Measurements from ENCODE around the gene RAB3IL1.
"Not testable (repeated sequence)": the region's sequence is repeated elsewhere in the genome, so short reads cannot be mapped to it uniquely, and the experiment has no call there.

The RAB3IL1 gene

GRCh38 chr11:61883947-61884346 lies 33.4 kb downstream of the RAB3IL1 start:
- no peak for DNase-seq

DNA sequence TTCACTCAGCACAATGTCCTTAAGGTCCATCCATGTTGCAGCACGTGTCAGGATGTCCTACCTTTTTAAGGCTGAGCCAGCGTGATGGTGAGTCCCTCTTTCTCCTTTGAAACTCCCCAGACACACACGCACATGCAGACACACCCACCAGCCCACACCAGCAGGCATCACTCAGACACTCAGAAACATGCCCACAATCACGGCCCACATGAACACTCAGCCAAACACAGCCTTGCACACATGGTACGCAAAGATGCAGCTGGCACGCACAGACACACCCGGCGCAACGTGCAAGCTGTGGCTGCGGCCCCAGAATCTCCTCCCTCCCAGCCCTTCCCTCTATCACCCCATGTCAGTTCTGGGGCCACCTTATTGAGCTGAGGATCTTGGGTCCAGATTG lies 34.0 kb downstream of the RAB3IL1 start:
- no peak for DNase-seq

DNA sequence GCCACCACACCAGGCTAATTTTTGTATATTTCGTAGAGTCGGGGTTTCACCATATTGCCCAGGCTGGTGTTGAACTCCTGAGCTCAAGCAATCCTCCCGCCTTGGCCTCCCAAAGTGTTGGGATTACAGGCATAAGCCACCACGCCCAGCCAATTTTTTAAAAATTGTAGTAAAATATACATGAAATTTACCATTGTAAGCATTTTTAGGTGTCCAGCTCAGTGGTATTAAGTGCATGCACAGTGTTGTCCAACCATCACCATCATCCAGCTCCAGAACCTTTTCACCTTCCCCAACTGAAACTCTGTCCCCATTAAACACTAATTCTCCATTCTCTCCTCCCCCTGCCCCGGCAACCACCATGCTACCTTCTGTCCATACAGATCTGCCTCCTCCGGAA lies 34.5 kb downstream of the RAB3IL1 start:
- DNase-seq: no peak

- DNase-seq: not testable (repeated sequence)
Observed at GRCh38 chr11:61882267-61882666, 35.1 kb downstream of the RAB3IL1 start.

DNA sequence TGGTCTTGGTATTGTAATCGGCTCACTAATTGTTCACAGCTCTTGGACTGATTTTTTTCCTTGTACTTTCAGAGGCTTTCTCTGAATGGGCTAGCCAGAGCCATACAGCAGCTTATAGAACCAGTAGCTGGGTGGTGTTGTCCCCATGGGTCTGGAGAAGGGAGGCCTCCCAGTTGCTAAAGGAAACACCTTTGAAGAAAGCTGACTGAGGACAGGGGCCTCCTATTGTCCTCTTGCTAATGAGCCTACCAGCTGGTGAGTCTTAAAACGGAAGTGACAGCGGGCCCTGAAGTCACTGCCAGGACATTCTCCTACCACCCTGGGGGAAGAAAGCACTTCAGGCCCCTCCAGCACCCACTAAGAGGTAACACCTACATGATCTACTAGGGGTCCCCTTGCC lies 36.0 kb downstream of the RAB3IL1 start:
- no peak for DNase-seq

DNA sequence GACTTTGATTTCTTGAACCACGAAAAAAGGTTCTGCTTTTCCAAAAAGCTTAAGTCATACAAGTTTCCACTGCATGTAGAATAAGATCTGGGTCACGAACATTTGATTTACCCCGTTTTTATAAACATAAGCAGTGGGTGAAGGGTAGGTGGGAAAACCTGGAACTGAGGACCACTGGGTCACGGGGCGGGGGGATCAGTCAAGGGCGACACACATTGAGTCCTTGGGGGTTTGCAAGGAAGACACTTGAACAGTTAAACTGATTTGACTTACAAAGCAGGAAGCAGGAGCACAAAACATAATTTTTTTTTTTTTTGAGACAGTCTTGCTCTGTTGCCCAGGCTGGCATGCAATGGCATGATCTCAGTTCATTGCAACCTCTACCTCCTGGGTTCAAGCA lies 36.9 kb downstream of the RAB3IL1 start:
- no peak for DNase-seq

- no peak for DNase-seq
Observed at GRCh38 chr11:61880031-61880430, 37.3 kb downstream of the RAB3IL1 start.

- no peak for DNase-seq
Observed at GRCh38 chr11:61879152-61879551, 38.2 kb downstream of the RAB3IL1 start.

DNA sequence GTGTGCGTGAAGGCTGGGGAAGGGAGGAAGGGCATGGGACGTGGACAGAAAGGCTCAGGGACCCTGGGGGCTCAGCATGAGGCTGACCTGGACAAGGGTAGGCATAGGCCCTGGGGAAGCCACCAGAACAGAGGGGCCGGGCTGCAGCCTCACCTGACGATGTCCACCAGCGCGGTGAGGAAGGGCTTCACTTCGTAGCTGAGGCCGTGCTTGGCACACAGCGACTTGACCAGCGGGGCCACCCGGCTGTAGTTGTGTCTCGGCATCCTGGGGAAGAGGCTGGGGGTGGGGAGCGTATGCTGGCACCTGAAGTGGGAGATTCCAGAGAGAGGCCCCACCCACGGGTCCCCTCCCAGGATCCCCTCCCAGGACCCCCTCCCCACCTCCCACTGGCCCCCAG lies 41.7 kb downstream of the RAB3IL1 start:
- DNase-seq: no peak

DNA sequence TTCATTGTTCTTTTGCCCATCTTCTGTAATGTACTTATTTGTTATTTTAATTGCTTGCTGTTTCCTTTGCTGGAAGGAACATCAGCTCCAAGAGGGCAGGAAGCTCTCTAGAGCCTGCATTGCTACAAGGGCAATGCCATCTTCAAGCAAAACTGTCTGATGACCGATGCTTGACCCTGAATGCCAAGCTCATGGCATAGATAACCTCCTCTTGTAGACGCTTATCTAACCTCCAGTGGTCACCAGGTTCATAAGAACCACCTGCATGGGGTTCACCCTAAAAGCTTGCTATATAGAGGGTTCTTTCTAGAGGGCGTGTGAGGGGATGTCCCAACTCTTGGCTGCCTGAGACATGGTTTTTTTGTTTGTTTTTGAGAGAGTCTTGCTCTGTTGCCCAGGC lies 42.5 kb downstream of the RAB3IL1 start:
- no peak for DNase-seq

- DNase-seq: no peak
Observed at GRCh38 chr11:61874377-61874809, 43.0 kb downstream of the RAB3IL1 start.

DNA sequence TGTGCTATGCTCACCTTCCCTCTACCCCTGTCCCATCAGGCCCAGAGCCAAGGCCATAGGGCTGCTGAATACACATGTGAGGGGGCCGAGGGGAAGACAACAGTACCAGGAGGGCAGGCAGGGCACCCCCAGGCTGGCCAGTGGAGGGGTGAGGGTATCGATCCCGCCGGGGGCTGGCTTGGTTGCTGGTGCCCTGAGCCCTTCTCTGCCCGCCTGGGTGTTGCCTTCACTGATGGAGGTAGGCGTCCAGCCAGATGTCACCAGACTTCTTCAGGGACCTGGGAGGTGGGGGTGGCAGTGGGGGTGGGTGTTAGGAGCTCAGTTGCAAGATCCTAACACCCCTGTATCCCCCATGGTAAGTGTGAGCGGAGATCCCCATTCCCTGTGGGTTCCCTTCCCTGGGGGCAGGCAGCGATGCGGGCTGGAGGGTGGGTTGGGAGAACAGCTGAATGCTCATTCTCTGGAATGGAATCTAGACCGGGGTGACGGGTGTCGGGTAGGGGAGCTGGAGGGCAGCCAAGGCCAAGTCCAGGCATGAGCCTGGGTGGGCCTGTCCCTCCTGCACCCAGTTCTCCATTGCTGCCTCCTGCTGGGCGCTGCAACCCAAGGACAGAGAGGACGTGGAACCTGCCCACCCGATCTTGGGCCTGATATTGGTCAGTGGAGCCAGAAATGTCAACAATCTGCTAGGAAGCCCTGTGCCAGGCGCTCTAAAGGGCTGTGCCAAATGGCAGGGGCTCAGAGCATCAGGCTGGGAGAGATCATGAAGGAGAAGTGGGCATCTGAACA lies 43.6 kb downstream of the RAB3IL1 start:
- DNase-seq: peak; percentile 45

DNA sequence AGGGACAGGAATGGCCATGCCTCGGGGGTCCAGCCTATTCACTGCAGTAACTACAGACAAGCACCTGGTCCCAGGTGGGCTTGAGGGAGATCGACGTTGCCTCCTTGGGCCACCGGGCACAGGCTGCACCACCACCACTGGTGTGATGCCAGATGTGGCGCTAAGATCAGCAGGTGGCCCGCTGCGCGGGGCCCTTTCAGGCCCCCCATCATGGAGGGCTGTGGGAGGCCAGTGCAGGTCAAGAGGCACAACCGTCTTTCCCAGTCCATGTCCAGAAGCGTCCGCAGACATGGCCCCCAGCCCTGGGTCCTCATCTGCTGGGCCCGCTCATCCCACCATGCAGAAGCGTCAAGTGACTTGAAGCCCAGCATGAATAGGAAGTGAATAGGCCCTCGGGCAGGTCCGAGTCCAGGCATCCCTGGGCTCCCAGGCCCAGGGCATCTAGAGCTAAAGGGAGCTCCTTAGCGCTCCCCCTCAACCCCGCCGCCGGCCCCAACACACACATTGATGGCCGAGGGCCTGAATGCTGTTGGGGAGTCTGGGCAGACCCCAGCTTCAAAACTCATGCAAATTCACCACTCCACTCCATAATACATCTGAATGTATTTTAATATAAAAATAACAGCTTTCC lies 44.3 kb downstream of the RAB3IL1 start:
- no peak for DNase-seq

DNA sequence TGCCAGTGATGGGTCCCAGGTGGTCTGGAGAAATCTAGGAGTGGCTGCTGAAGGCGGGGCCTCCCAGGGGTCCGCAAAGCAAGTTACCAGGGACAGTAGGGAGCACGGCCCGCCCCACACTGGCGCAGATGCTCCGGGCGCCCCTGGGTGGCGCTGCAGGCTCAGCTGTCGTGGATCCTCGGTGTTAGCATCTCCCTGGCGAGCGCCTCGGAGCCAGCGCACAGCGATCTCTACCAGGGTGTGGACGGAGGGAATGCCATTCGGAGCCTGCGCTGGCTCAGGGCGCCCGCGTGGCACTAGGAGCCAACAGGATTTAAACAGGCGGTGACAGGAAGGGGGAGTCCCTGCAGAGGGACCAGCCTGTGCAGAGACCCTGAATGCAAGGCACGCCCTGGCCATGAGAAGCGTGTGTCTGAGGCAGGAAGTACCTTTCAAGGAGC lies 46.2 kb downstream of the RAB3IL1 start:
- peak; percentile 25 for DNase-seq

GRCh38 chr11:61870541-61871031 lies 46.8 kb downstream of the RAB3IL1 start:
- no peak for DNase-seq

GRCh38 chr11:61869708-61870451 lies 47.5 kb downstream of the RAB3IL1 start:
- DNase-seq: no peak

DNA sequence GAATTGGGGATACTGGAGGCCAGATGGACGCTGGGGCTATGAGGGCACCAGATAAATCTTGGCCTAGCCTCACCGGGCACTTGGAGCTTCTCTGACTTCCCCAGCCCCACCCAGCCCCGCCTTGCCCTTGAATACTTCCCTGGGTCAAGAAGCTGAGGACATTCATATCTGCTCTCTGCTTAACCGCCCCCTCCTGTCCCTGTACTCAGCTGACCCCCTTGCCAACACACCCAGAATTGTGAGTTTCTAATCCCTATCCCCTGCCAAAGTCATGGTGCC lies 48.0 kb downstream of the RAB3IL1 start:
- no peak for DNase-seq

- no peak for DNase-seq
Observed at GRCh38 chr11:61868571-61869428, 48.6 kb downstream of the RAB3IL1 start.

DNA sequence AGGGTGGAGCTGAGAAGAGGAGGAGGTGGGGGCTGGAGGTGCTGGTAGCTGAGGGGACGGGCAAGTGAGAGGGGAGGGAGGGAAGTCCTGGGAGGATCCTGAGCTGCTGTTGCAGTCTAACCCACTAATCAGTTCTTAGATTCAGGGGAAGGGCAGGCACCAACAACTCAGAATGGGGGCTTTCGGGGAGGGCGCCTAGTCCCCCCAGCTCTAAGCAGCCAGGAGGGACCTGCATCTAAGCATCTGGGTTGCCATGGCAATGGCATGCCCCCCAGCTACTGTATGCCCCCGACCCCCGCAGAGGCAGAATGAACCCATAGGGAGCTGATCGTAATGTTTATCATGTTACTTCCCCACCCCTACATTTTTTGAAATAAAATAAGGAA lies 50.4 kb downstream of the RAB3IL1 start:
- no peak for DNase-seq

DNA sequence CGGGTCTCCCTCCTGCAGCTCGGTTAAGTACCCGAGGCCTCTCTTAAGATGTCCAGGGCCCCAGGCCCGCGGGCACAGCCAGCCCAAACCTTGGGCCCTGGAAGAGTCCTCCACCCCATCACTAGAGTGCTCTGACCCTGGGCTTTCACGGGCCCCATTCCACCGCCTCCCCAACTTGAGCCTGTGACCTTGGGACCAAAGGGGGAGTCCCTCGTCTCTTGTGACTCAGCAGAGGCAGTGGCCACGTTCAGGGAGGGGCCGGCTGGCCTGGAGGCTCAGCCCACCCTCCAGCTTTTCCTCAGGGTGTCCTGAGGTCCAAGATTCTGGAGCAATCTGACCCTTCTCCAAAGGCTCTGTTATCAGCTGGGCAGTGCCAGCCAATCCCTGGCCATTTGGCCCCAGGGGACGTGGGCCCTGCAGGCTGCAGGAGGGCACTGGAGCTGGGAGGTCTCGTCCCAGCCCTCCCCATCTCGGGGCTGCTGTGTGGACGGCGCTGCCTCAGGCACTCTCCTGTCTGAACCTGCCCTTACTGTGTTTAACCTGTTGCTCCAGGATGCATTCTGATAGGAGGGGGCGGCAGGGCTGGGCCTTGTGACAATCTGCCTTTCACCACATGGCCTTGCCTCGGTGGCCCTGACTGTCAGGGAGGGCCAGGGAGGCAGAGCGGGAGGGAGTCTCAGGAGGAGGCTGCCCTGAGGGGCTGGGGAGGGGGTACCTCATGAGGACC lies 51.0 kb downstream of the RAB3IL1 start:
- no peak for DNase-seq

GRCh38 chr11:61864814-61865775 lies 52.3 kb downstream of the RAB3IL1 start:
- DNase-seq: no peak
